GM18861 (cell line): Measurements from ENCODE around the gene DDX27.

Source experiments
- ATAC-seq: cut with Tn5 transposase; IDR thresholded peaks from one replicate; pipeline ENCODE4 v1.9.1; 2021; ENCODE audit not compliant: unreplicated experiment

Gene DDX27

DNA sequence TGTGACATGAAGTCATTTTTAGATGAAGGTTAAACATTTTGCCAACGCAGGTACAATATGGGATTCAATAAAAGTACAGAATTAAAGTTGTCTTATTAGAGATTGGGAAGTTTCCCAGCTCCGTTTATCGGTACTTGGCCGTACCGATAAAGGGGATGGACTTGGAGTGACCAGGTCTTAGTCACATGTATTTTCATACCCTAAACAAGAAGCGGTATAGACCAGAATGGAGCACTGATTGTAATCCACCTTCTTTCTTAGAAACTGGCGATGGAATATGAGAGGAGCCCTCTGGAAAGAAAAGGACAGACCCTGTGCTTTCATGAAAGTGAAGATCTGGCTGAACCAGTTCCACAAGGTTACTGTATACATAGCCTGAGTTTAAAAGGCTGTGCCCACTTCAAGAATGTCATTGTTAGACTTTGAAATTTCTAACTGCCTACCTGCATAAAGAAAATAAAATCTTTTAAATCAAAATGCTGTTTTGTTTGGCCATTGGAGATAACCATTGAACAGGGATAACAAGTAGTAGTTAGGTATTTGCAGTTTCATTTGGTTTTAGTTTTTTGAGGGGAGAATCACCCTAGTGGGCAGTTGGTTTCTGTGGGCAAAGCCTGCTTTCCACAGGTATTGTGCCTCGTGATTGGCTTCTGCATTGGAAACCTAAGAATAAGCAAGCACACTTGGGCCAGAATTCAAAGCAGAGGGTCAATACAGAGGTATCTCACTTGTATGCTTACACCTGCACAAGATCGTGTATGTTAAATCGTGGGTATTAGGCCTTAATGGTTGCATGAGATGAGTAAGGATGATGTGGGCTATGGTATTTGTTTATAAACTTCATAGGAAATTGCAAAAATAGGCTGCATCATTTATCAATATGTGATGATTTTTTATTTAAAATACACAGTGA lies 69.8 kb downstream of the DDX27 start:
- ATAC-seq, result no peak

DNA sequence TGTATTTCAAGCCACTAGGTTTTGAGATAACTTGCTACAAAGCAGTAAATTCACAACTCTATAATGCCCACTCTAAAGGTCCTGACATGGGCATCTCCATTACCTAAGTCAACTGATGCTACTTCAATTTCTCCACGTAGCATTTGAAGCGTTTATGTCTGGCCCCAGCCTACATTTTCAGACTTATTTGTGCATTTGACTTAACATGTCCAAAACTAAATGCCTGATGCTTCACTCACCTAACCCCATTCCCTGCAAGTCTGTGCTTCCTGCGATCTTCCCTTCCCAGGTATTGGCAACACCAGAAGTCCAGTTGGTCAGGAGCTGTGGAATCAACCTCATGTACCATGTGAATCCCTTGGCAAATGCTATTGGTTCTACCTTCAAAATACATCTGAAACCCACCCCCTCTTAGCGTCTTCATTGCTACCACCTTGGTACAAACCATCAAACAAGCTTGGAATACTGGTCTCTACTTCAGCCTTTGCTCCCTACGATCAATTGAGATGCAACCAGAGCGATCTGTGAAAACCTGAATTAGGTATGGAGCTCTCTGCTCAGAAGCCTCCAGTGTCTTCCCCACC lies 71.5 kb downstream of the DDX27 start:
- ATAC-seq, result no peak

- no peak for ATAC-seq
Measured at GRCh38 chr20:49291200-49291599, 72.0 kb downstream of the DDX27 start.

DNA sequence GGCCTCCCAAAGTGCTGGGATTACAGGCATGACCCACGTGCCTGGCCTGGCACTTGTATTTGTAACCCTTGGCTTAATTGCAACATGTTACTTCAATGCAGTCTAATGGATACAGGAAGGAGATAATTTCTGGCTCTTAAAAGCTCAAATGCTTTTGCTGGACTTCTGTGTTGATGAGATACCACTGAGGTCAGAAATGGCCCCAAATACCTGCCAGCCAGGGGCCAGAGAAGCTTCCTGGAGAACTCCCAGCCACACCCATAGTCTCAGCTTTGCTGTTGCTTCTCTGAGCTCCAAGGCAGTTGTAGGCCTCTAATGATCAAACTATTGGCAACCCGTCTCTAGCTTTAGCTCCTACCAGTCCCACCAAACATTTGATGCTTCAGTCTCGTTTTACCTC lies 72.8 kb downstream of the DDX27 start:
- ATAC-seq, result no peak

- no peak for ATAC-seq
Measured at GRCh38 chr20:49293122-49293521, 73.9 kb downstream of the DDX27 start.
